ENCODE data around the gene SCNN1B. TPM values are rescaled to one million over a fixed set of nuclear protein-coding genes. Genes with fewer than 3 reads are reported as not detected.

The SCNN1B gene
- total RNA-seq, 4 donors from 2014 or later, result 0.66 to 2.7 (median 2.2) TPM

GRCh38 chr16:23304620-23305019 is 2.5 kb downstream of the SCNN1B start:
- WGBS, 2 donors, result 75 to 82% methylated on average over 2 of the region's 2 CpGs
- TF ChIP-seq EP300 (IDR thresholded peaks at IDR 0.05), result no peak
- no peak for TF ChIP-seq CTCF (IDR thresholded peaks at IDR 0.05)
- Histone ChIP-seq H3K36me3 (no peaks in the 10 kb centered on the region), H3K9me3 (no peaks in the 10 kb centered on the region), H3K27ac (no peak overlapping the region), H3K27me3 (peaks cover 0 to 23% of the 10 kb centered on the region in 2 donors), H3K4me1 (peaks cover 0 to 8% (median 4%) of the 10 kb centered on the region in 4 donors), H3K4me3 (no peak overlapping the region)
- DNase-seq (ENCODE audit: low spot score in 2 of 2), result no peak

- 81 to 85% methylated on average over 7 of the region's 7 CpGs for WGBS, 2 donors
- no peak overlapping the region for H3K4me3 ChIP-seq
- no peak for DNase-seq (ENCODE audit: low spot score in 2 of 2)
- H3K9me3 ChIP-seq, result peaks cover 0 to 11% (median 0%) of the 10 kb centered on the region in 4 donors
- H3K27me3 ChIP-seq, result peaks cover 0 to 20% of the 10 kb centered on the region in 2 donors
- no peaks in the 10 kb centered on the region for H3K36me3 ChIP-seq
- H3K27ac ChIP-seq, result no peak overlapping the region
- H3K4me1 ChIP-seq, result peaks cover 0 to 8% (median 4%) of the 10 kb centered on the region in 4 donors
- no peak for TF ChIP-seq CTCF (IDR thresholded peaks at IDR 0.05)
- no peak for TF ChIP-seq EP300 (IDR thresholded peaks at IDR 0.05)
These were observed 4.3 kb downstream of the SCNN1B start for GRCh38 chr16:23306199-23307100.

- Histone ChIP-seq H3K27ac (no peak overlapping the region), H3K4me1 (no peaks in the 10 kb centered on the region), H3K4me3 (no peak overlapping the region), H3K27me3 (no peaks in the 10 kb centered on the region), H3K9me3 (peaks cover 0 to 11% (median 0%) of the 10 kb centered on the region in 4 donors), H3K36me3 (no peaks in the 10 kb centered on the region)
- TF ChIP-seq POLR2A (IDR thresholded peaks at IDR 0.05) (no peak), CTCF (IDR thresholded peaks at IDR 0.05) (no peak), EP300 (IDR thresholded peaks at IDR 0.05) (no peak)
- DNase-seq (ENCODE audit: low spot score in 2 of 2), result no peak
These were observed 8.1 kb downstream of the SCNN1B start for GRCh38 chr16:23310217-23310616.

GRCh38 chr16:23310744-23311143 is 8.6 kb downstream of the SCNN1B start:
- WGBS, 2 donors, result 90 to 93% methylated on average over 5 of the region's 5 CpGs
- DNase-seq (ENCODE audit: low spot score in 2 of 2), result no peak

GRCh38 chr16:23316232-23316631 is 14.1 kb downstream of the SCNN1B start:
- no peaks in the 10 kb centered on the region for H3K36me3 ChIP-seq
- H3K27me3 ChIP-seq, result no peaks in the 10 kb centered on the region
- no peak for DNase-seq (ENCODE audit: low spot score in 2 of 2)
- H3K4me1 ChIP-seq, result no peaks in the 10 kb centered on the region
- no peak overlapping the region for H3K4me3 ChIP-seq
- WGBS, 2 donors, result 92 to 100% methylated on average over 2 of the region's 2 CpGs
- no peak overlapping the region for H3K27ac ChIP-seq
- TF ChIP-seq CTCF (IDR thresholded peaks at IDR 0.05) (no peak), EP300 (IDR thresholded peaks at IDR 0.05) (no peak), POLR2A (IDR thresholded peaks at IDR 0.05) (no peak)
- peaks cover 0 to under 1% (median 0%) of the 10 kb centered on the region in 4 donors for H3K9me3 ChIP-seq

More at GRCh38 chr16:23310744-23311143, 8.6 kb downstream of the SCNN1B start:
- Histone ChIP-seq H3K36me3 (no peaks in the 10 kb centered on the region), H3K9me3 (peaks cover 0 to 11% (median 0%) of the 10 kb centered on the region in 4 donors), H3K4me1 (no peaks in the 10 kb centered on the region), H3K4me3 (no peak overlapping the region), H3K27ac (no peak overlapping the region), H3K27me3 (no peaks in the 10 kb centered on the region)
- no peak for TF ChIP-seq EP300 (IDR thresholded peaks at IDR 0.05)
- no peak for TF ChIP-seq POLR2A (IDR thresholded peaks at IDR 0.05)

Measured in tibial nerve (tissue), 4 donors.